ENCODE measurements around the gene SLC31A1. TPM values are rescaled to one million over a fixed set of nuclear protein-coding genes. Genes with fewer than 3 reads are reported as not detected.

Gene SLC31A1
- total RNA-seq = 9.6 TPM
- long read RNA-seq, full-length matches to known transcripts = 16 of 28 reads
- long read RNA-seq, partial matches to known transcripts = 9 of 28 reads
- long read RNA-seq, other reads (novel, unspliced or antisense) = 3 of 28 reads

- intact Hi-C loops (cut with DNase I) = loop anchor here (2.0 kb wide), 2 partner anchors 54 to 190 kb away; partner anchors contain the start of genes C9orf43, CDC26, POLE3 and PRPF4
- peak; percentile 99 for DNase-seq (ENCODE audit: low spot score)
These were observed at the start of gene SLC31A1, which contains the start of gene FKBP15 for GRCh38 chr9:113221003-113221799. Gene SLC31A1, plus strand, starts transcription at chr9:113221544. Its CDS starts 34,605 bp downstream, at chr9:113256149. Gene FKBP15, minus strand, starts transcription at chr9:113221277. Its CDS starts 34 bp downstream, at chr9:113221243.

GRCh38 chr9:113173341-113173740 is 48.0 kb upstream of the SLC31A1 start:
- no peak for DNase-seq (ENCODE audit: low spot score)
- intact Hi-C loops (cut with DNase I) = no loop called here

DNA sequence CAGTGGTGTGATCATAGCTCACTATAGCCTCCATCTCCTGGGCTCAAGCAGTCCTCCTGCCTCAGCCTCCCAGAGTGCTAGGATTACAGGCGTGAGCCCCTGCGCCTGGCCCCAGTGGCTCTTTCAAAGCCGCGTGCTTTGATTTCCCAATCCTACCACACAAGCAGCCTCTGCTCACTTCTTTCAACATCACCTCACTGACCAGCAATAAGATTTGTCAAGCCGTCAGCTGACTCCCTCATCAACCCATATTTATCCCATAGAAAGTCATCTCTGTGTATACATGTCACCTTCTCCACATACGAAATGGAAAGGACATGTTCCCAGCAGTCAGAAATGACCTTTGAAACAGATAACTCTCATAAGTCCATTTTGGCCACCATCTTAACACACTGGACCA is 44.5 kb upstream of the SLC31A1 start:
- intact Hi-C loops (cut with DNase I) = no loop called here
- DNase-seq (ENCODE audit: low spot score) = no peak

DNA sequence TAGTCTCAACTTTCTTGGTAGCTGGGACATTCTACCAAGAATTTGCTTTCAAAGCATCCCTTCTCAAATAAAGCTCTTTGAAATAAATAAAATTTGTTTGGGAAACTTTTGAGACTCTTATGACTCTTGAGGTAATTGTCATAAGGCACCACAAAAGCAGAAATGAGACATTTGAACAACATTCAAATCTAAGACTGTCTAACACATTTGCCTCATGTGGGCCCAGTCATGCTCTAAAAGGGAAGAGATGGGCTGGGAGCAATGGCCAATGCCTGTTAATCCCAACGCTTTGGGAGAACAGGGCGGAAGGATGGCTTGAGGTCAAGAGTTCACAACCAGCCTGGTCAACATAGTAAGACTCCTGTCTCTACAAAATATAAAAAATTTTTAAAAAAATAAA is 44.1 kb upstream of the SLC31A1 start:
- DNase-seq (ENCODE audit: low spot score) = no peak
- intact Hi-C loops (cut with DNase I) = no loop called here

- intact Hi-C loops (cut with DNase I) = no loop called here
- no peak for DNase-seq (ENCODE audit: low spot score)
These were observed 43.3 kb upstream of the SLC31A1 start for GRCh38 chr9:113178087-113178486.

GRCh38 chr9:113179839-113180238 is 41.5 kb upstream of the SLC31A1 start:
- intact Hi-C loops (cut with DNase I) = no loop called here
- DNase-seq (ENCODE audit: low spot score) = no peak

DNA sequence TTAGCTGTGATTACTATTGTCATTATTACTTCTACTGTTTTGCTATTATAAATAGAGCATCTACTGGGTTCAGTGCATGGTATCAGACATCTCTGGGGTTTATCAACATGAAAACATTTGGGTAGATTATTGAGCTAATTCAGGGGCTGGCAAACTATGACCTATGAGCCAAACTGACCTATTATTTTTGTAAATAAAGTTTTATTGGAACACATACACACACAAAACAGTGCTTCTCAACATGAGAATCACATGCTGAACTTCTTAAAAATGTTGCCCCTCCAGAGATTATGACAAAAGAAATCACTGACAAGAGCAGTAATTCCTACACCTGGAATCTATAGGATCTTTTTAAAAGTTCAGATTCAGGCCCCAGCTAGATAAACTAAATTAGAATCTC is 40.2 kb upstream of the SLC31A1 start:
- intact Hi-C loops (cut with DNase I) = no loop called here
- no peak for DNase-seq (ENCODE audit: low spot score)

GRCh38 chr9:113183956-113184488 is 37.3 kb upstream of the SLC31A1 start:
- intact Hi-C loops (cut with DNase I) = no loop called here
- DNase-seq (ENCODE audit: low spot score) = no peak

DNA sequence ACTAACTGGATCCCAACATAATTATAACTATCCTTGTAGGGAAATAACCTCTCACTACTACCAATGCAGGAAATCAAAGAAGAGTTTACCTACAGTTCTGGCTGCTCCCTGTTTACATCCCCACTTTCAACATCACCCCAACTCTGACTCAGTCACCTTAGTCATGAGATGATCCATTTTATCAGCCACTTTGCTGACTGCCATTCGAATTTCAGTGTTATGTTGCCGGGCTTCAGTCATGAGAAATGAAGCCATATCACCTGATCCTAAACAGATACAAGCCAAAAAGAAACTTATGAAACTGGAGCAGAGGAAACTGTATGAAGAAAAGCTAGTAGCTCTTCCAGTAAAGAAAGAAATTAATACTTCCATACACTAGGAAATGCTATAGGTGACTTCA is 36.8 kb upstream of the SLC31A1 start:
- intact Hi-C loops (cut with DNase I) = no loop called here
- DNase-seq (ENCODE audit: low spot score) = no peak

- intact Hi-C loops (cut with DNase I) = no loop called here
- DNase-seq (ENCODE audit: low spot score) = no peak
These were observed 36.1 kb upstream of the SLC31A1 start for GRCh38 chr9:113185271-113185670.

- no peak for DNase-seq (ENCODE audit: low spot score)
- intact Hi-C loops (cut with DNase I) = no loop called here
These were observed 35.1 kb upstream of the SLC31A1 start for GRCh38 chr9:113186137-113186755.

DNA sequence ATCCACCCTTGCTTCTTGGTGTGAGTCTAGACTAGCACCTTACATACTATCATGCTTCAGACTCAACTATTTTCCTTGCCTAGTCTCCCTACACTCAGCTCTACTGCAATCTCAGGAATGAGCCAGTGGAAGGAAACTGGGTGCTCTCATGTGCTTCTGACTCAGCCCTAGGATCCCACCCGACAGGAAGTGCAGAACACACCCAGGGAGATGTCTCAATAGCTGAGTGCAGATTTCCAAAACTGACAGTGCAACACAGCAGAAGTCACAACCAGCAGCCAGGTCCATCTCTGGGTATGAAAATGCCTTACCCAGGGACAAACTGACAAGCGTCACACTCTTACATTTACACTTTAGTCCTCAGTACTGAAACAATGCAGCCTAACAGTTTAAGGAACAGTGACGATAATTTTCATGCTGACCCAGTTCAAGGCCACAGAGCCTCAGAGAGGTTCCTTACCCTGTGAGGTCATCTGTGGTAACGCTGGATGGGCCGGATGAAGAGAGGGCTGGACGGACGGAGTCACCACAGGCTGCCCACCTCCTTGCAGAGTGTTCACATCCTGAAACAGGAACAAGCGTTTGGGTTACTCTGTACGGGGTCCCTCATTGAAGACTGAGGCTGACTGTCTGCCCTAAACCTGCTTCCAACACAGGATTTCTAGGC is 33.3 kb upstream of the SLC31A1 start:
- no peak for DNase-seq (ENCODE audit: low spot score)
- intact Hi-C loops (cut with DNase I) = no loop called here

DNA sequence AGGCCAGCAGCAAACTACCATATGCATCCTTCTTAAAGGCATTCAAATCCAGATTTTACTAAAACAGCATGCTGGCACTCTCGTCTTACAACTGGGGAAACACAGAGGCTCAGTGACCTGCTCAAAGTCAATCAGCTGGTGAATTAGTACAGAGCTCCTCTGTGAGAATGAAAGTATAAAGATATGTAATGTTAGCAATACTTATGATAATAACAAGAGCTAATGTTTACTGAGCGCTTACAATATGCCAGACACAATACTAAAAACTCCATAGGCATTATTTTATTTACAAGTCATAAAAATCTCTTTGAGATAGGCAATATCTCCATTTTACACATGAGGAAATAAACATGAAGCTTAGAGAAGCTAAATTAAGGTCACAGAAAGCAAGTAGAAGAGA is 28.9 kb upstream of the SLC31A1 start:
- intact Hi-C loops (cut with DNase I) = no loop called here
- no peak for DNase-seq (ENCODE audit: low spot score)

DNA sequence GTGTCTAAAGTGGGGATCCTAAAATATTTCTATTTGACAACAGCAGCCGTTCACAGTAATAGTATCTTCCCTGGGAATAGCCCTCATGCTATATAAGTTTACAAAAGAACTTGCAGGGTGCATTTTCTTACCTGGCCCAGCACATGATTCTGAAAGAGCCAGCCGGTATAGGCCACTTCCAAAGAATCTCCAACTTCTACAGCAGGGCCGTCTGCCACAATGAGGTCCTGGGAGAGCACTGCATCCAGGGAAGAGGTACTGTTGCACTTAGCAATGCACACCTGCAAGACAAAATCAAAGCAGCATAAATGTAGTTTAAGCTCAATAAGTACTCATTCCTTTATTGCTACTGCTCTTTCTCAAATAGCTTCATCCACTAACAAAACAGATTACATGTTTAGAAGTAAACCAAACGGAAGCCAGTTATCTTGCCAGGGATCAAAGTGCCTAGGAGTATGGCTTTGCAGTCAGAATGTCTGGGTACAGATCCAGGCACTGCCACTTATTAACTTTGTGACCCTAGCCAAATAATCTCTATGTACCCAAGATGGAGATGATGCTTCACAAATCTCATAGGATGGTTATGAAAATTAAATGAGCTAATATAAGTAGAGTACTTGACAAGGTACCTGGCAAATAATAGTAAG is 21.5 kb upstream of the SLC31A1 start:
- intact Hi-C loops (cut with DNase I) = no loop called here
- no peak for DNase-seq (ENCODE audit: low spot score)

GRCh38 chr9:113205432-113205831 is 15.9 kb upstream of the SLC31A1 start:
- intact Hi-C loops (cut with DNase I) = no loop called here
- DNase-seq (ENCODE audit: low spot score) = no peak

DNA sequence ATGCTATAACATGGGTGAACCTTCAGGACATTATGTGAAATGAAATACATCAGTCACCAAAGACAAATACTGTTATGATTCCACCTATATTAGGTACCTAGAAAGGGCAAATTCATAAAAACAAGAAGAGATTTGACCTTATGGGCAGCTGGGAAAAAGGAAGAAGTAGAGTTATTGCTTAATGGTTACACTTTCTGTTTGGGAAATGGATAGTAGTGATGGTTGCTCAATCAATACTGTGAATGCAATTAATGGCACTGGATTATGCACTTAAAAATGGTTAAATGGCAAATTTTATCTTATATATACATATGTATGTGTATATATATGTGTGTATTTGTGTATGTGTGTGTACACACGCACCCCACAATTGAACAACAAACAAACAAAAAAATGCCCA is 15.5 kb upstream of the SLC31A1 start:
- intact Hi-C loops (cut with DNase I) = no loop called here
- DNase-seq (ENCODE audit: low spot score) = no peak

DNA sequence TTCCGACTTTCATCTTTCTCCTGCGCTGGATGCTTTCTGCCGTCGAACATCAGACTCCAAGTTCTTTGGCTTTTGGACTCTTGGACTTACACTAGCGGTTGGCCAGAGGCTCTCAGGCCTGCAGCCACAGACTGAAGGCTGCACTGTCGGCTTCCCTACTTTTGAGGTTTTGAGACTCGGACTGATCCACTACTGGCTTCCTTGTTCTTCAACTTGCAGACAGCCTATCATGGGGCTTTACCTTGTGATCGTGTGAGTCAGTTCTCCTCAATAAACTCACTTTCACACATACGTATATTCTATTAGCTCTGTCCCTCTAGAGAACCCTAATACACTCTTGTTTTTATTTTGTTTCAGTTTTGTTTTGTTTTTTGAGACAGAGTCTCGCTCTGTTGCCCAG is 10.5 kb upstream of the SLC31A1 start:
- intact Hi-C loops (cut with DNase I) = no loop called here
- no peak for DNase-seq (ENCODE audit: low spot score)

DNA sequence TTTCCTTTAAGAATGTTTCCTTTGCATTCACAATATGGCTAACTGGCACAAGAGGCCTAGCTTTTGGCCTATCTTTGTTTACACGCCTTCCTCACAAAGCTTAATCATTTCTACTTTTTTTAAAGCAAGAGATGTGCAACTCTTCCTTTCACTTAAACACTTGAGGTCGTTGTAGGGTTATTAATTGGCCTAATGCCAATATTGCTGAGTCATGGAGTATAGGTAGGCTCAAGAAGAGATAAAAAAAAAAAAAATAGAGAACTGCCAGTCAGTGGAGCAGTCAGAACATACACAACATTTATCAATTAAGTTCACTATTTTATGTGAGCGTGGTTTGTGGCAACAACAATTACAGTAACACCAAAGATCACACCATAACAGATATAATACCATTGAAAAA is 6.2 kb upstream of the SLC31A1 start:
- intact Hi-C loops (cut with DNase I) = no loop called here

DNA sequence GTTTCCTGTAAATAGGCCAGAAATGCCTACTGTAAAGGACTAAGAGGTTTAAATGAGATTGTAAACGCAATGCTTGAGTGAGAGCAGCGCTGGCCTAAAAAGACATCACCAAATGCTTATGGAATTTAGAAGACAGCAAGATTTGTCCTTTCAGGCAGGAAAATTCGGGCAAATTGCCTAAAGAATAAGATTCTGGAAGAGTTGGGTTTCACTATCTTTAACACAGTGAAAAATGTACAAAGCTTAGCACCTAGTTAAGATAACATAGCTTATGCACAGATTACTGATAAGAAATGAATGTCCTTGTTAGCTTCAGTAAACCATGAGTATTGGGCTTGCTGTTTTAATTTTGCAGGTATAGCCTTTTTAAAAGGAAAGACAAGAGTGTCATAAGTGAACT is 4.9 kb upstream of the SLC31A1 start:
- intact Hi-C loops (cut with DNase I) = no loop called here
- DNase-seq (ENCODE audit: low spot score) = no peak

More for the DNA sequence above, 6.2 kb upstream of the SLC31A1 start:
- DNase-seq (ENCODE audit: low spot score) = no peak

Data from cardiac septum (tissue), 1 donor.